Measurements from ENCODE around the gene MYBL2. TPM values are rescaled to one million over a fixed set of nuclear protein-coding genes. Genes with fewer than 3 reads are reported as not detected.

Gene MYBL2
- total RNA-seq, 4 donors from 2014 or later, result 0.20 TPM; not detected in 3

DNA sequence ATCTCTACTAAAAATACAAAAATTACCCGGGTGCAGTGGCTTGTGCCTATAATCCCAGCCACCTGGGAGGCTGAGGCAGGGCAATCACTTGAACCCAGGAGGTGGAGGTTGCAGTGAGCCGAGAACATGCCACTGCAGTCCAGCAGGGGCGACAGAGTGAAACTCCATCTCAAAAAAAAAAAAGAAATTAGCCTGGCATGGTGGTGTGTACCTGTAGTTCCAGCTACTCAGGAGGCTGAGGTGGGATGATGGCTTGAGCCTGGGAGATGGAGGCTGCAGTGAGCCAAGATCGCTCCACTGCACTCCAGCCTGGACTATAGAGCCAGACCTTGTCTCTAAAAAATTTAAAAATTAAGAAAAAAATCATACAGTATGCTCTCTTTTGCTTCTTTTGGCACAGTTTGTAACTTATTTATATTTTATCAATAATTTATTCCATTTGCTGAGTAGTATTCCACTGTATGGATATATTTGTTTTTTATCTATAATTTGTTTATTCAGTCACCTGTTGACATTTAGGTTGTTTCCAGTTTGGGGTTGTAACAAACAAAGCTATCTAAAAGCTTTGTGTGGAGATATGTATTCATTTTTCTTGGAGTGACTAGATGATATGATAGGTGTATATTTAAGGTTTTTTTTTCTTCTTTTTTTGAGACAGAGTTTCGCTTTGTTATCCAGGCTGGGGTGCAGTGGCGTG lies 8.0 kb upstream of the MYBL2 start:
- Histone ChIP-seq H3K4me3 (no peak overlapping the region), H3K27ac (no peak overlapping the region), H3K36me3 (no peaks in the 10 kb centered on the region), H3K4me1 (peaks cover 0 to 15% (median 0%) of the 10 kb centered on the region in 3 donors), H3K27me3 (peaks cover 7% of the 10 kb centered on the region), H3K9me3 (no peaks in the 10 kb centered on the region)
- ATAC-seq, result no peak
- no peak for TF ChIP-seq POLR2A (IDR thresholded peaks at IDR 0.05)
- TF ChIP-seq EP300 (IDR thresholded peaks at IDR 0.05), result no peak
- TF ChIP-seq, protein P1, sequence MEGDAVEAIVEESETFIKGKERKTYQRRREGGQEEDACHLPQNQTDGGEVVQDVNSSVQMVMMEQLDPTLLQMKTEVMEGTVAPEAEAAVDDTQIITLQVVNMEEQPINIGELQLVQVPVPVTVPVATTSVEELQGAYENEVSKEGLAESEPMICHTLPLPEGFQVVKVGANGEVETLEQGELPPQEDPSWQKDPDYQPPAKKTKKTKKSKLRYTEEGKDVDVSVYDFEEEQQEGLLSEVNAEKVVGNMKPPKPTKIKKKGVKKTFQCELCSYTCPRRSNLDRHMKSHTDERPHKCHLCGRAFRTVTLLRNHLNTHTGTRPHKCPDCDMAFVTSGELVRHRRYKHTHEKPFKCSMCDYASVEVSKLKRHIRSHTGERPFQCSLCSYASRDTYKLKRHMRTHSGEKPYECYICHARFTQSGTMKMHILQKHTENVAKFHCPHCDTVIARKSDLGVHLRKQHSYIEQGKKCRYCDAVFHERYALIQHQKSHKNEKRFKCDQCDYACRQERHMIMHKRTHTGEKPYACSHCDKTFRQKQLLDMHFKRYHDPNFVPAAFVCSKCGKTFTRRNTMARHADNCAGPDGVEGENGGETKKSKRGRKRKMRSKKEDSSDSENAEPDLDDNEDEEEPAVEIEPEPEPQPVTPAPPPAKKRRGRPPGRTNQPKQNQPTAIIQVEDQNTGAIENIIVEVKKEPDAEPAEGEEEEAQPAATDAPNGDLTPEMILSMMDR (IDR thresholded peaks at IDR 0.05), result no peak
- no peak for TF ChIP-seq POLR2AphosphoS5 (IDR thresholded peaks at IDR 0.05)
- WGBS, 2 donors (ENCODE audit: low coverage in 1 of 2), result 87 to 100% methylated on average over 1 to 5 of the region's 6 CpGs

DNA sequence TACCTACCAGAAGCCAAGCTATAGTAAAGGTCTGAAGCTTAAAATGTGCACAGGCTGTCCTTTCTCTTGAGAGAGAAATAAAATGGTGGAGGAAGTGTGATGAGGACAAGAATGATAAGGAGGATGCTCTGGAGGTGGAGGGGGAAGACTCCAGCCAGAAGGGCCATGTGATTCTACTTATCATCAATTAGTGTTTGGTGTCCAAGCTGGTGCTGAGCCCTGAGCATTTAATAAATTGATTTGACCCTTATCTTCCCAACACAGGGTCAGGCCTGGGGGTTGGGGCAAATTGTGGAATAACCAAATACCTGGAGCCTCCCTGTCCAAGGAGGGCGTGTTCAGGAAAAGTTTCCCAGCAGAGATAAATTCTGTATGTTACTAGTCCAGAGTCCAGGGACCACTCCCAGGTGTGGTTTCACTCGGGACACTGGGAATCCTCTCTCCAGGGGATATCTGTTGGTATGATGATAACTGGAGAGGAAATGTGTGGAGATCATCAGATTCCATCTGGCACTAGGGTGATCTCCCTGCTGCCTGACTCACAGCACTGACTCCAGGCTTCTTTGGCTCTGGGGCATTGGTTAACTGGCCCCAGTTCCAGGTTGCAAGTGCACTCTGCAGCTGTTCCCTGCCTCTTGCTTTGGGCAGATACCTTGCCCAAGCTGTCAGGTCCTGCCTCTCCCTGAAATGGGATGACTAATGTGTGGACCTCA lies 3.8 kb upstream of the MYBL2 start:
- Histone ChIP-seq H3K4me1 (peaks cover 2 to 16% (median 6%) of the 10 kb centered on the region in 3 donors), H3K27me3 (peaks cover 46% of the 10 kb centered on the region), H3K36me3 (no peaks in the 10 kb centered on the region), H3K27ac (no peak overlapping the region), H3K4me3 (no peak overlapping the region), H3K9me3 (no peaks in the 10 kb centered on the region)
- no peak for ATAC-seq
- TF ChIP-seq, protein P1 (IDR thresholded peaks at IDR 0.05), result no peak
- TF ChIP-seq POLR2A (IDR thresholded peaks at IDR 0.05) (no peak), EP300 (IDR thresholded peaks at IDR 0.05) (no peak), POLR2AphosphoS5 (IDR thresholded peaks at IDR 0.05) (no peak)
- WGBS, 2 donors (ENCODE audit: low coverage in 1 of 2), result 59 to 100% methylated on average over 1 to 2 of the region's 2 CpGs

DNA sequence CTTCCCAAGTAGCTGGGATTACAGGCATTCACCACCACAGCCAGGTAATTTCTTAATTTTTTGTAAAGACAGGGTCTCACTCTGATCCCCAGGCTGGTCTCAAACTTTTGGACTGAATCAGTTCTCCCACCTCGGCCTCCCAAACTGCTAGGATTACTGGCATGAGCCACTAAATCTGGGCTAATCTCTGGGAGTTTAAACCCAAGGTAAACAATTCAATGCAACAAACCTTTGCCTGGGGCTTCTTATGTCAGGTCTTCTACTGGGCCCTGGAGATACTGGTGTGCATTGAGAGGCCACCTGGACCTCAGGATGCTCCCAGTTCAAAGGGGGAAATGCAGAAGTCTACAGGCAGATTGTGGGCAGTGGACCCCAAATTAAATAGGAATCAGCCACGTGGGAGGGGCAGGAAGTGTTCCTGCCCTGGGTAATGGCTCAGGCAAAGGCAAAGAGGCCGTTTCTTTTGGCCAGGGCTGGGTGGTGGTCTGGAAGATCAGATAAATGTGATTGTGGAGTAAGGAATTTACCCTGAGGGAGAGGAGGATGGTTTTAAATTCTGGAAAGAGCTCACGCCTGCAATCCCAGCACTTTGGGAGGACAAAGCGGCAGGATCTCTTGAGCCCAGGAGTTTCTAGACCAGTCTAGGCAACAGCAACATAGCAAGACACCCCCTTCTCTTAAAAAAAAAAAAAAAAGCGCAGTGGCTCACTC lies 1.3 kb upstream of the MYBL2 start:
- Histone ChIP-seq H3K36me3 (no peaks in the 10 kb centered on the region), H3K4me1 (peaks cover 2 to 16% (median 6%) of the 10 kb centered on the region in 3 donors), H3K27me3 (peaks cover 71% of the 10 kb centered on the region), H3K9me3 (no peaks in the 10 kb centered on the region), H3K27ac (no peak overlapping the region), H3K4me3 (no peak overlapping the region)
- WGBS, 2 donors (ENCODE audit: low coverage in 1 of 2), result 63 to 79% methylated on average over 3 to 5 of the region's 6 CpGs
- no peak for TF ChIP-seq EP300 (IDR thresholded peaks at IDR 0.05)
- TF ChIP-seq, protein P1 (IDR thresholded peaks at IDR 0.05), result no peak
- no peak for TF ChIP-seq POLR2AphosphoS5 (IDR thresholded peaks at IDR 0.05)
- no peak for TF ChIP-seq POLR2A (IDR thresholded peaks at IDR 0.05)
- no peak for ATAC-seq

DNA sequence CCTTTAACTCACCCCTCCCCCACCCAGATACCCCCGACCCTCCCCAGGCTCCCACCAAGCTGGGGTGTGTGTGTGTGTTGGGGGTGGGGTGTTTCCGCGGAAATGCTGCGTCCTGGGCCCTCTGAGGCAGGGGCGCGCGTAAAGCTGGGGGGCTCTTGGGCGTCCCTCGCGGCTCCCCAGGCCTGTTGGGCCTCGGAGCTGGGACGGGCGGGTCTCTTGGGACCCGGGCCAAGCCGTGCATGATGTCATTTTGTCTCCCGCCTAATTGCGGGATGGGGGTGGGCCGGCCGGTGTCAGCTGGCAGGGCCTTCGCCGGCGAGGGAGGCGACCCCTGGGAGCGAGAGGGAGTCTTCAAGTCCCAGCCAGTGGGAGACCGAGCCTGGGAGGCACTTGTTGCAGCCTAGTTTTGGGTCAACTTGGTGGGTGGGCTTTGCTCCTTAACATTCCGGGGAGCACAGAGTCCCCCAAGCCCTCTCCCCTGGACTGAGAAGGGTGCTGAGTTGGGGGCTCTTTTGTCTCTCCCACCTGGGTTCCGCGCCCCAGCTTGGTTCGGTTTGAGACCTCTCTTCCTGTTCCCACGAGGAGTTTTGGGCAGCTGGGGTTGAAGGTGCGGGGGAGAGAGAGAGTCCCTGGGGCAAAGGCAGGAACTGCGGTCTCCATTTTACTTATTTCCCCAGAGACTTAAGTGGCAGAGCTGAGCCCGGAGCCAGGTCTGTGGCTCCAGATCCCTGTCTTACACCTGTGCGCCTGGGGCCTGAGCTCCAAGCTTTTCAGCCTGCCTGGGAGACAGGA lies 623 bp downstream of the MYBL2 start:
- WGBS, 2 donors (ENCODE audit: low coverage in 1 of 2), result 0 to 20% methylated on average over 1 to 3 of the region's 34 CpGs
- TF ChIP-seq EP300 (IDR thresholded peaks at IDR 0.05) (no peak), POLR2A (IDR thresholded peaks at IDR 0.05) (no peak), POLR2AphosphoS5 (IDR thresholded peaks at IDR 0.05) (no peak)
- TF ChIP-seq, protein P1 (IDR thresholded peaks at IDR 0.05), result no peak
- H3K27ac ChIP-seq, result no peak overlapping the region
- H3K4me1 ChIP-seq, result peaks cover 2 to 16% (median 6%) of the 10 kb centered on the region in 3 donors
- no peaks in the 10 kb centered on the region for H3K36me3 ChIP-seq
- H3K4me3 ChIP-seq, result peak overlapping the region in 1 of 2 donors; percentile 38
- no peak for ATAC-seq
- H3K27me3 ChIP-seq, result peaks cover 90% of the 10 kb centered on the region
- H3K9me3 ChIP-seq, result no peaks in the 10 kb centered on the region

Measured in gastroesophageal sphincter (tissue), 4 donors.